K562 (cell line): ENCODE measurements around the gene GALNT7.

Experiments used
- CHAMP1 ChIP-seq: fragments of 450-650 bp; IDR thresholded peaks from 2 replicates; pipeline ENCODE4 v1.6.1; 2016; ENCODE audit warnings: mild to moderate bottlenecking
- CREBBP ChIP-seq: IDR thresholded peaks from one replicate; pipeline ENCODE4 v1.6.1; 2012; ENCODE audit warnings: low read depth, mild to moderate bottlenecking, control low read depth, inconsistent platforms, low read length
- CTCF ChIP-seq, 3 experiments: IDR thresholded peaks in 2 of 3; conservative IDR thresholded peaks in 1 of 3; 2 replicates each; pipeline ENCODE4 v1.5.1; 2011 to 2012; ENCODE audit warnings: low read length in 3 of 3, mild to moderate bottlenecking in 3 of 3, control low read depth in 2 of 3, improper control_type of control experiment in 1 of 3, inconsistent platforms in 1 of 3, low read depth in 1 of 3, mixed read lengths in 1 of 3, moderate library complexity in 1 of 3; ENCODE audit not compliant: insufficient read depth in 2 of 3
- ELF2 ChIP-seq: fragments of 250-450 bp; sonication (Bioruptor Pico); IDR thresholded peaks from 2 replicates; pipeline ENCODE4 v1.5.0; 2021; ENCODE audit warnings: mild to moderate bottlenecking
- HDGF ChIP-seq: fragments of 450-650 bp; IDR thresholded peaks from 2 replicates; pipeline ENCODE4 v1.6.1; 2016
- MAFK ChIP-seq: IDR thresholded peaks from 2 replicates; pipeline ENCODE4 v1.6.1; 2011; ENCODE audit warnings: low read length, improper control_type of control experiment
- MYC ChIP-seq, 2 experiments: fragments of 250-450 bp in 1 of 2; sonication (Bioruptor Pico) in 1 of 2; IDR thresholded peaks; 2 replicates each; pipeline versions ENCODE4 v1.5.1 to v1.6.1; 2012 to 2021; ENCODE audit warnings: low read depth in 2 of 2, borderline replicate concordance in 1 of 2, improper control_type of control experiment in 1 of 2, low read length in 1 of 2, mild to moderate bottlenecking in 1 of 2, moderate library complexity in 1 of 2
- POLR2A ChIP-seq: fragments of 450-650 bp; conservative IDR thresholded peaks from 2 replicates; pipeline ENCODE4 v1.6.1; 2016
- POU5F1 ChIP-seq: fragments of 150-350 bp; IDR thresholded peaks from 2 replicates; pipeline ENCODE4 v1.6.1; 2014; ENCODE audit warnings: borderline replicate concordance, low read length, low read depth, mild to moderate bottlenecking; ENCODE audit not compliant: partially characterized antibody
- SMAD1 ChIP-seq: fragments of 150-350 bp; IDR thresholded peaks from 2 replicates; pipeline ENCODE4 v1.6.1; 2014; ENCODE audit warnings: low read length, low read depth; ENCODE audit not compliant: partially characterized antibody
- YBX1 ChIP-seq: fragments of 450-650 bp; IDR thresholded peaks from 2 replicates; pipeline ENCODE4 v1.7.1; 2016; ENCODE audit warnings: mild to moderate bottlenecking
- ZNF311 ChIP-seq: fragments of 250-450 bp; sonication (Bioruptor Pico); IDR thresholded peaks from 2 replicates; pipeline ENCODE4 v1.4.0; 2020; ENCODE audit warnings: mild to moderate bottlenecking, moderate library complexity
- TF ChIP-seq, protein P1 (sequence below): fragments of 250-450 bp; sonication (Bioruptor Pico); IDR thresholded peaks from 2 replicates; pipeline ENCODE4 v1.5.0; 2022; ENCODE audit warnings: mild to moderate bottlenecking
- TF ChIP-seq, protein P2 (sequence below), 2 experiments: fragments of 450-650 bp; IDR thresholded peaks; 2 replicates each; pipeline ENCODE4 v1.6.1; 2016

DNA sequence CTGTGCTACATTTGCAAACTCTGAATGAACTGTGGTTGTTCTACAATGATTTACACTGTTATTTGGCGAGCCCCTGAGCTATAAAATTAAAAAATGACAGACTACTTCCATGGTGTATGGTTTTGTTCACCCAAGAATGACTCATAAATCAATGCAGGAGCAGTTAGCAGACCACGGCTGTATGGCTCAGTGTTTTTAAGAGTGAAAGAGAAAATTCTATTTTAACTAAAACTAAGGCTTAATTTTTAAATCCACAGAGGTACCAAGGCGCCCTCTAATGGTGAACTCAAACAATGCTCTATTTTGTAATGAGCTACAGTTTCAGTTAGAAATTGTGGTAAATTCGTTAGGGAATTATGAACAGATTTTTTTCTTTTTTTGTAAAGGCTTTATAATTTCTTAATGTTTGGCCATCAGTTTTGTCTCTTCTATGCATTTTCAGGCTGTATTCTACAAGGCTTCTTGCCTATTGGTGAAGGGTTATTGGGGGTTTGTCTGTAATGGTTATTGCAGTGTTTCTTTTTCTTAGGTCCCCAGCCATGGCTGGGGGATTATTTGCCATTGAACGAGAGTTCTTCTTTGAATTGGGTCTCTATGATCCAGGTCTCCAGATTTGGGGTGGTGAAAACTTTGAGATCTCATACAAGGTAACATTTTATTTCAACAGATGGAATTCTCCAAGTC, 133.0 kb downstream of the GALNT7 start:
- no peak for TF ChIP-seq POU5F1
- no peak for TF ChIP-seq YBX1
- no peak for TF ChIP-seq CREBBP
- no peak for TF ChIP-seq MYC (IDR thresholded peaks at IDR 0.05; ENCODE audit: low read depth, low read length)
- TF ChIP-seq MYC (CRISPR knock-in tag; IDR thresholded peaks at IDR 0.05; ENCODE audit: borderline replicate concordance, low read depth) = no peak
- TF ChIP-seq ELF2 (CRISPR knock-in tag) = no peak
- TF ChIP-seq HDGF = no peak
- no peak for TF ChIP-seq POLR2A
- TF ChIP-seq ZNF311 (CRISPR knock-in tag) = no peak
- TF ChIP-seq SMAD1 = no peak
- TF ChIP-seq MAFK = no peak
- TF ChIP-seq, protein P1, sequence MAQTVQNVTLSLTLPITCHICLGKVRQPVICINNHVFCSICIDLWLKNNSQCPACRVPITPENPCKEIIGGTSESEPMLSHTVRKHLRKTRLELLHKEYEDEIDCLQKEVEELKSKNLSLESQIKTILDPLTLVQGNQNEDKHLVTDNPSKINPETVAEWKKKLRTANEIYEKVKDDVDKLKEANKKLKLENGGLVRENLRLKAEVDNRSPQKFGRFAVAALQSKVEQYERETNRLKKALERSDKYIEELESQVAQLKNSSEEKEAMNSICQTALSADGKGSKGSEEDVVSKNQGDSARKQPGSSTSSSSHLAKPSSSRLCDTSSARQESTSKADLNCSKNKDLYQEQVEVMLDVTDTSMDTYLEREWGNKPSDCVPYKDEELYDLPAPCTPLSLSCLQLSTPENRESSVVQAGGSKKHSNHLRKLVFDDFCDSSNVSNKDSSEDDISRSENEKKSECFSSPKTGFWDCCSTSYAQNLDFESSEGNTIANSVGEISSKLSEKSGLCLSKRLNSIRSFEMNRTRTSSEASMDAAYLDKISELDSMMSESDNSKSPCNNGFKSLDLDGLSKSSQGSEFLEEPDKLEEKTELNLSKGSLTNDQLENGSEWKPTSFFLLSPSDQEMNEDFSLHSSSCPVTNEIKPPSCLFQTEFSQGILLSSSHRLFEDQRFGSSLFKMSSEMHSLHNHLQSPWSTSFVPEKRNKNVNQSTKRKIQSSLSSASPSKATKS (CRISPR knock-in tag) = no peak
- peak; percentile 43 to 83 (median 58); a peak in 5 of 6 replicates for TF ChIP-seq CTCF (IDR thresholded peaks at IDR 0.05 in 2 of 3, conservative IDR thresholded peaks at IDR 0.05 in 1 of 3; ENCODE audit: insufficient read depth in 2 of 3, low read depth in 1 of 3, low read length in 3 of 3)
- no peak for TF ChIP-seq CHAMP1
- TF ChIP-seq, protein P2, sequence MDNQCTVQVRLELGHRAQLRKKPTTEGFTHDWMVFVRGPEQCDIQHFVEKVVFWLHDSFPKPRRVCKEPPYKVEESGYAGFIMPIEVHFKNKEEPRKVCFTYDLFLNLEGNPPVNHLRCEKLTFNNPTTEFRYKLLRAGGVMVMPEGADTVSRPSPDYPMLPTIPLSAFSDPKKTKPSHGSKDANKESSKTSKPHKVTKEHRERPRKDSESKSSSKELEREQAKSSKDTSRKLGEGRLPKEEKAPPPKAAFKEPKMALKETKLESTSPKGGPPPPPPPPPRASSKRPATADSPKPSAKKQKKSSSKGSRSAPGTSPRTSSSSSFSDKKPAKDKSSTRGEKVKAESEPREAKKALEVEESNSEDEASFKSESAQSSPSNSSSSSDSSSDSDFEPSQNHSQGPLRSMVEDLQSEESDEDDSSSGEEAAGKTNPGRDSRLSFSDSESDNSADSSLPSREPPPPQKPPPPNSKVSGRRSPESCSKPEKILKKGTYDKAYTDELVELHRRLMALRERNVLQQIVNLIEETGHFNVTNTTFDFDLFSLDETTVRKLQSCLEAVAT (IDR thresholded peaks at IDR 0.05) = no peak
